OCI-LY7 (cell line): ENCODE data around the gene LMX1B.

ENCODE experiments used
- CTCF ChIP-seq: fragments of 200-600 bp; sonication (generic); conservative IDR thresholded peaks from 2 replicates; pipeline ENCODE4 v1.5.1; 2014; ENCODE audit warnings: mild to moderate bottlenecking, antibody characterized with exemption, low read length, moderate library complexity, mixed read lengths
- EZH2phosphoT487 ChIP-seq: fragments of 200-600 bp; sonication (generic); IDR thresholded peaks from 2 replicates; pipeline ENCODE4 v1.6.1; 2018; ENCODE audit warnings: low read depth, borderline replicate concordance, mild to moderate bottlenecking, mixed run types, antibody characterized with exemption, low read length, moderate library complexity, mixed read lengths

- no peak for TF ChIP-seq CTCF
- TF ChIP-seq EZH2phosphoT487: no peak
Measured at GRCh38 chr9:126719618-126720031, 105.9 kb downstream of the LMX1B start.
